Measurements from ENCODE around the gene NUDT11.

The NUDT11 gene

DNA sequence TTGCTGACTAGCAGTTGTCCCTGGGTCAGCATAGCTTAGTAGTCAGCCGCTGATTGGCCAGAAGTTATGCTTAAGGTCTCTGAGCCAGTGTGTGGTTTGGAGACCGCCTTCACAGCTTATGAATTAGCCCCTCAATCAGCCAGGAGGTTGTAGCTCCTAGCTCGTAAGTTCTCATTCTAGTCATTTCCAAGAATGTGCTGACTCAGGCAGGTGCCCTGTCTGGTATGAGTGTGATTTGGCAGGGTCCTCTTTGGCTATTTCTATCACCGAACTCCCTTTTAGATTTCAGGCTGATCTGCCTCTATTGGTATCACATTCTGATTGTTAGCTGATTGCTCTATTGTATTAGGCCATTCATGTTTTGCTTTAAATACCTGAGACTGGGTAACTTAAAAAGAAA is 33.1 kb downstream of the NUDT11 start:
- no peaks in the 10 kb centered on the region for H3K4me1 ChIP-seq (ENCODE audit: control insufficient read depth, insufficient read depth, low read length)
- H3K4me3 ChIP-seq (ENCODE audit: insufficient read depth, low read depth, low read length) = no peak overlapping the region
- WGBS, 2 experiments = 91 to 93% methylated on average over 4 of the region's 4 CpGs
- H3K27ac ChIP-seq (ENCODE audit: insufficient read depth, low read depth, low read length, poor library complexity, severe bottlenecking) = no peak overlapping the region
- H3K36me3 ChIP-seq (ENCODE audit: control insufficient read depth, insufficient read depth, low read length) = no peaks in the 10 kb centered on the region
- no peaks in the 10 kb centered on the region for H3K9me3 ChIP-seq (ENCODE audit: control insufficient read depth, low read length)
- H3K27me3 ChIP-seq (ENCODE audit: control insufficient read depth, insufficient read depth, low read length, poor library complexity, severe bottlenecking) = no peaks in the 10 kb centered on the region

- Histone ChIP-seq H3K4me3 (ENCODE audit: insufficient read depth, low read depth, low read length) (no peak overlapping the region), H3K27ac (ENCODE audit: insufficient read depth, low read depth, low read length, poor library complexity, severe bottlenecking) (no peak overlapping the region), H3K9me3 (ENCODE audit: control insufficient read depth, low read length) (no peaks in the 10 kb centered on the region), H3K4me1 (ENCODE audit: control insufficient read depth, insufficient read depth, low read length) (no peaks in the 10 kb centered on the region), H3K27me3 (ENCODE audit: control insufficient read depth, insufficient read depth, low read length, poor library complexity, severe bottlenecking) (no peaks in the 10 kb centered on the region), H3K36me3 (ENCODE audit: control insufficient read depth, insufficient read depth, low read length) (no peaks in the 10 kb centered on the region)
- WGBS, 2 experiments = 59 to 60% methylated on average over 8 to 13 of the region's 15 CpGs
These were observed 35.0 kb downstream of the NUDT11 start for GRCh38 chrX:51461053-51462044.

DNA sequence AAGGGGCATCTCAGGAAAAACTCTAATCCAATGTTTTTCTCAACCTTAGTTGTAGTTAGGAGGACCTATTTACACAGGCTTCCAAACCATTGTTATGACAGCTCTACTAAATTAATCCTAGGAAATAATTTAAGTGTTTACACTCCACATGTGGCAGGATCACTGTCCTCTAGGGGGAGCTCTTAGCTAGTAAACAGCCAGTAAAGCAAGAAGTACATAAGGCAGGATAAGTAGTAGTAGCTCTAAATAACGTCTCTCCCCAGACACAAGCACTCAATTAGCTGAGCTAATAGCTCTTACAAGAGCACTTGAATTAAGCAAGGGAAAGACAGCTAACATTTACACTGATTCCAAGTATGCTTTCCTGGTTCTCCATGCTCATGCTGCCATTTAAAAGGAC is 37.3 kb downstream of the NUDT11 start:
- Histone ChIP-seq H3K4me3 (ENCODE audit: insufficient read depth, low read depth, low read length) (no peak overlapping the region), H3K27me3 (ENCODE audit: control insufficient read depth, insufficient read depth, low read length, poor library complexity, severe bottlenecking) (no peaks in the 10 kb centered on the region), H3K27ac (ENCODE audit: insufficient read depth, low read depth, low read length, poor library complexity, severe bottlenecking) (no peak overlapping the region), H3K9me3 (ENCODE audit: control insufficient read depth, low read length) (no peaks in the 10 kb centered on the region), H3K36me3 (ENCODE audit: control insufficient read depth, insufficient read depth, low read length) (no peaks in the 10 kb centered on the region), H3K4me1 (ENCODE audit: control insufficient read depth, insufficient read depth, low read length) (no peaks in the 10 kb centered on the region)
- 43 to 44% methylated on average over 1 of the region's 1 CpG for WGBS, 2 experiments

- H3K36me3 ChIP-seq (ENCODE audit: control insufficient read depth, insufficient read depth, low read length) = no peaks in the 10 kb centered on the region
- no peak overlapping the region for H3K4me3 ChIP-seq (ENCODE audit: insufficient read depth, low read depth, low read length)
- no peaks in the 10 kb centered on the region for H3K4me1 ChIP-seq (ENCODE audit: control insufficient read depth, insufficient read depth, low read length)
- H3K9me3 ChIP-seq (ENCODE audit: control insufficient read depth, low read length) = no peaks in the 10 kb centered on the region
- H3K27me3 ChIP-seq (ENCODE audit: control insufficient read depth, insufficient read depth, low read length, poor library complexity, severe bottlenecking) = no peaks in the 10 kb centered on the region
- no peak overlapping the region for H3K27ac ChIP-seq (ENCODE audit: insufficient read depth, low read depth, low read length, poor library complexity, severe bottlenecking)
- WGBS, 2 experiments = 0% methylated on average over 1 of the region's 1 CpG; no CpG with 5 or more reads in 1 of the 2 experiments
These were observed 39.6 kb downstream of the NUDT11 start for GRCh38 chrX:51456814-51457213.

DNA sequence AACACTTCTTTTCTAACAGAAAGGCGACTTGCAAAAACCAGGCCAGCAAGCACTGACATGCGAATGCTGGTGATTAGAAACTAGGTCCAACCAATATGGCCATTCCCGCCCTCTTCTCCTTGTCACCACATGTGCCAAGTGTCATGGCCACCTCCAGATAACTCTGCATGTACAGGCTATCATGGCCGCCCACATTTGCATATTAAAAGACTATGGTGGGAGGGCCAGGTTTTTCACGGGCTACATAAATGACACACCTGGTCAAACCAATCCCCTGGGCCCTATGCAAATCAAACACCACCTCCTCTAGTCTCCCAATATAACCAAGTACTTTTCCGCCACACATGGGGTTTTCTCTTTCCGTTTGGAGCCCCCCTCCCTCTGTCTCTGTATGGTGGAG is 40.1 kb downstream of the NUDT11 start:
- no peak overlapping the region for H3K27ac ChIP-seq (ENCODE audit: insufficient read depth, low read depth, low read length, poor library complexity, severe bottlenecking)
- H3K27me3 ChIP-seq (ENCODE audit: control insufficient read depth, insufficient read depth, low read length, poor library complexity, severe bottlenecking) = no peaks in the 10 kb centered on the region
- no peaks in the 10 kb centered on the region for H3K36me3 ChIP-seq (ENCODE audit: control insufficient read depth, insufficient read depth, low read length)
- no peaks in the 10 kb centered on the region for H3K4me1 ChIP-seq (ENCODE audit: control insufficient read depth, insufficient read depth, low read length)
- no peak overlapping the region for H3K4me3 ChIP-seq (ENCODE audit: insufficient read depth, low read depth, low read length)
- H3K9me3 ChIP-seq (ENCODE audit: control insufficient read depth, low read length) = no peaks in the 10 kb centered on the region
- 66% methylated on average over 7 of the region's 7 CpGs for WGBS, 2 experiments

DNA sequence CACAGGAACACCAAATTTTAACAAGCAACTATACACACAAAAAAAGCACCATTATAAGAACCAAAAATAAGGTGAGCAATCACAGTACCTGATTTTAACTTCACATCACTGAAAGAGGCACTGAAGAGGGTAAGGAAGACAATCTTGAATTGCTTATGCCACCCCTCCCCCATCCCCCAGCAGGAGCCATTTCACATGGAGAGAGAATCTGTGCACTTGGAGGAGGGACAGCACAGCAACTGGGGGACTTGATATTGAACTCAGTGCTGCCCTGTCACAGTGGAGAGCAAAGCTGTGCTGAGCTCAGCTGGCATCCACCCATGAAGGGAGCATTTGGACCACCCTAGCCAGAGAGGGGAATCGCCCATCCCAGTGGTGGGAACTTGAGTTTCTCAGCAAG is 56.0 kb downstream of the NUDT11 start:
- 42 to 72% methylated on average over 1 of the region's 1 CpG for WGBS, 2 experiments
- H3K4me1 ChIP-seq (ENCODE audit: control insufficient read depth, insufficient read depth, low read length) = no peaks in the 10 kb centered on the region
- H3K36me3 ChIP-seq (ENCODE audit: control insufficient read depth, insufficient read depth, low read length) = no peaks in the 10 kb centered on the region
- no peak overlapping the region for H3K27ac ChIP-seq (ENCODE audit: insufficient read depth, low read depth, low read length, poor library complexity, severe bottlenecking)
- no peaks in the 10 kb centered on the region for H3K27me3 ChIP-seq (ENCODE audit: control insufficient read depth, insufficient read depth, low read length, poor library complexity, severe bottlenecking)
- H3K9me3 ChIP-seq (ENCODE audit: control insufficient read depth, low read length) = no peaks in the 10 kb centered on the region
- H3K4me3 ChIP-seq (ENCODE audit: insufficient read depth, low read depth, low read length) = no peak overlapping the region

Data from ectodermal cell (in vitro differentiated cells).